ENCODE results near the gene PLEKHA6.

Gene PLEKHA6

DNA sequence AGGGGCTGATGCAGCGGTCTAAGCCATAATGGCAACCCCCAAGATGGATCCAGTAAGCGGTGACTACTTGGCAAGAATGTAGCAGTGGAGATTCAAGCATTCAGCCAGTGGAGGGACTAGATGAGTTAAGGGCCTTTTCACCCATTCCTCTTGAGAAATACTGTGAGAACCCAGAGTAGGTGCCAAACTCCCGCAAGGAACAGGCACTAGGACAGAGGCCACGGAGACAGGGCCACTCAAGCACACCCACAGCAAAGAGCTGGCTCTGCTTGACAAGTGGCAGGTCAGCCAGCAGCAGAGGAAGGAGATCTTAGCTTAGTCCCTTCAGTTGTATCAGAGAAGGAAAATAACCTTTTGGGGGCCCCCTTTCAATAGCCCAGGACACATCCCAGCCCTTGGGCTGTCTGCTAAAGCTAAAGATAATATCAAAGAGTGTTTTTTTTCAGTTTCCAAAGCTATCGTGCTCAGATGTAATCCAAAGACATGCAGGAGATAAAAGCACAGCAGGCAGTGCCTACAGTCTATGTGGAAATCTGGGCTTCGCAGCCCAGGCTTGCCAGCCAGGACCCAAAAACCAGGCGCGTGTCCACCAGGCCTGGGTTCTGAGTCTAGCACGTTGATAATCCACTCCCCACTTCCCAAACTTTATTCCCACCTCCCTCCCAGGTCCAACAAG lies 83.9 kb downstream of the PLEKHA6 start:
- Histone ChIP-seq H3K9me3 (ENCODE audit: control insufficient read depth, insufficient read depth, low read length) (no peaks in the 10 kb centered on the region), H3K36me3 (ENCODE audit: insufficient read depth, low read length) (no peaks in the 10 kb centered on the region)

DNA sequence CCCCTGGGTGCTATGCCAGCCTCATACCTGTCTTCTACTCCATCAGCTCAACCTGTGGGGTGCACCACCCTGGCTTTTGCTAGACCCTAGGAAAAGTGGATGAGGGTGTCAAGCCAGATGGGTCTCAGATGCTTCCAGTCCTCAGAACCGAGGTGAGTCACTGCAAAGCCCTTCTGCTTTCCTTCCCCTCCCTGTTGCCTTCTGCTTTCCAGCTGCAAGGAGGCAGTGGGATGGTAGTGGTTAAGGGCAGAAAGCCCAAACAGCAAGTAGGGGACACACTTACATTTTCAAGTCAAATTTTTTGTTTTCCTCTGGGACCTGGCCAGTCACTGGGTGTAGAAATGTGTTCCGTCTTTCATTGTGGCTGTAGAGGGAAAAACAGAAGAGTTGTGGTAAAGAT lies 85.3 kb downstream of the PLEKHA6 start:
- Histone ChIP-seq H3K9me3 (ENCODE audit: control insufficient read depth, insufficient read depth, low read length) (no peaks in the 10 kb centered on the region), H3K36me3 (ENCODE audit: insufficient read depth, low read length) (no peaks in the 10 kb centered on the region), H3K9ac (ENCODE audit: low read depth, low read length) (no peak overlapping the region), H3K4me1 (ENCODE audit: insufficient read depth, low read length) (no peaks in the 10 kb centered on the region)

More for the DNA sequence above, 83.9 kb downstream of the PLEKHA6 start:
- H3K4me1 ChIP-seq (ENCODE audit: insufficient read depth, low read length): no peaks in the 10 kb centered on the region
- H3K9ac ChIP-seq (ENCODE audit: low read depth, low read length): no peak overlapping the region

DNA sequence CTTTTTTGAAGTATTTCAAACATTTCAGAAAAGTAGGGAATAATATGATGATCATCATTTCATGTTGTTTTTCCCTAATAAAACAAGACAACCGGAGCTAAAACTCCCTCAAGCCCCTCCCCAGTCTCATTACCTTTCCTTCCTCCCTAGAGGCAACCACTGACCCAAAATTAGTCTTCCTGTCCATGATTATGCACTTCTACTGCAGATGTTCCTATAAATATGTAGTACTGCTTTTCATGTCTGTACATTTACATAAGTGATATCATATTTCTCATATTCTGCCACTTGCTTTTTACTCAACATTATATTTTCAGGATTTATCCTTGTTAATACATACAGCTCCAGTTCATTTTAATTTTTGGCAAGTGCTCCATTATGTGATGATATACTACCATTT lies 87.2 kb downstream of the PLEKHA6 start:
- Histone ChIP-seq H3K4me1 (ENCODE audit: insufficient read depth, low read length) (no peaks in the 10 kb centered on the region), H3K9me3 (ENCODE audit: control insufficient read depth, insufficient read depth, low read length) (no peaks in the 10 kb centered on the region), H3K36me3 (ENCODE audit: insufficient read depth, low read length) (no peaks in the 10 kb centered on the region), H3K9ac (ENCODE audit: low read depth, low read length) (no peak overlapping the region)

DNA sequence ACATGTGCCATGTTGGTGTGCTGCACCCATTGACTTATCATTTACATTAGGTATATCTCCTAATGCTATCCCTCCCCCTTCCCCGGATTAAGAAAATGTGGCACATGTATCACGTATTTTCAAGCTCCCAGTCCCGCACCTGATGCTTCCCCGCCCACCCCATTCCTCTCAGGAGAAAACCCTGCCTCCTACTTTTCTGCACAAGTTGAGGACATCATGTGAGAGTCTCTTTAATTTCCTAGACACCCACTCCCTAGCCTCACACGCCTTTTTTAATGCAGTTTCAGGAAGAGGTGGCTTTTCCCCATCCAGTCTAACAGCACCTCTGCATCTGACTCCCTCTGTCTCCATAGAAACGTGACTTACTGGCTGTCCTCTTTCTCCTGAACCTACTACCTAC lies 87.8 kb downstream of the PLEKHA6 start:
- H3K9ac ChIP-seq (ENCODE audit: low read depth, low read length): no peak overlapping the region
- H3K9me3 ChIP-seq (ENCODE audit: control insufficient read depth, insufficient read depth, low read length): no peaks in the 10 kb centered on the region
- no peaks in the 10 kb centered on the region for H3K36me3 ChIP-seq (ENCODE audit: insufficient read depth, low read length)
- H3K4me1 ChIP-seq (ENCODE audit: insufficient read depth, low read length): no peaks in the 10 kb centered on the region

DNA sequence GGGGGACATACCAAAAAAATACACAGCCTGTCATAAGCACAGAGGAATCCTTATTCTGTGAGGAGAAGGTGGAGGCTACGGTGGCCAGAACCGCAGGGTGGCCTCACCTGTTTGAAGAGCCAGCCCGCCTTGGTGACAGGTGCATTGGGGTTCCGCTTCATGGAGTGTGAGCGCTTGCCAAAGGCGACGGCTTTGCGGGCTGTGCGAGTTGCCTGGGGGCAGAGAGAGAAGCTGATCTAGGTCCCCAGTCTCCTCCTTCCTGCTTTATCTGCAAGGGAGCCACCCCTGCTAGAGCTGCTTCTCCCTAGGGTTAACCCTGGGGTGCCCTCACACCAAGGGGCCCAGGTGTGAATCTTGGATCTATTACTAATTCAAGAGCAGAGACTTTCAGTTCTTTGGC lies 91.6 kb downstream of the PLEKHA6 start:
- Histone ChIP-seq H3K9me3 (ENCODE audit: control insufficient read depth, insufficient read depth, low read length) (no peaks in the 10 kb centered on the region), H3K4me1 (ENCODE audit: insufficient read depth, low read length) (no peaks in the 10 kb centered on the region), H3K9ac (ENCODE audit: low read depth, low read length) (no peak overlapping the region), H3K36me3 (ENCODE audit: insufficient read depth, low read length) (no peaks in the 10 kb centered on the region)

DNA sequence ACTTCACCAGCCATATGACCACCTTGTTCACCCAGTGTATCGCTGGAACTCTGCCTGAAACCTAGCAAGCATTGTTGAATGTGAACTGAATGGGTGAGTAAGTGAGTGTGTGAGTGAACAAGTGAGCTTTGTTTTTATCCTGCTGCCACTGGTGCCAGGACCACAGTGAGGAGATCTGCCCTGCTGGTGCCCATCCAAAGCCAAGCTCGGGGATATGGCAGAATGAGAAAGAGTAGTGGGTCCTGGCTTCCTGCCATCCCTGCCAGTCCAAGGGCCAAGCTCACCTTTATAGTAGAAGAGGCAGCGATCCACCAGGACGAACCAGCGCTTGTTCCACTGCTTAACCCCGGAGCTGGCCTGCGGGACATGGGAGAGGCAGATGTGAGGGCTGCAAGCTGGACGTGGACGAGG lies 92.5 kb downstream of the PLEKHA6 start:
- Histone ChIP-seq H3K9ac (ENCODE audit: low read depth, low read length) (no peak overlapping the region), H3K4me1 (ENCODE audit: insufficient read depth, low read length) (no peaks in the 10 kb centered on the region)

GRCh38 chr1:204266504-204267034 lies 93.2 kb downstream of the PLEKHA6 start:
- no peaks in the 10 kb centered on the region for H3K9me3 ChIP-seq (ENCODE audit: control insufficient read depth, insufficient read depth, low read length)
- no peaks in the 10 kb centered on the region for H3K36me3 ChIP-seq (ENCODE audit: insufficient read depth, low read length)
- no peaks in the 10 kb centered on the region for H3K4me1 ChIP-seq (ENCODE audit: insufficient read depth, low read length)
- no peak overlapping the region for H3K9ac ChIP-seq (ENCODE audit: low read depth, low read length)

More for the DNA sequence above, 92.5 kb downstream of the PLEKHA6 start:
- Histone ChIP-seq H3K36me3 (ENCODE audit: insufficient read depth, low read length) (no peaks in the 10 kb centered on the region), H3K9me3 (ENCODE audit: control insufficient read depth, insufficient read depth, low read length) (no peaks in the 10 kb centered on the region)

GRCh38 chr1:204265665-204266064 lies 94.1 kb downstream of the PLEKHA6 start:
- H3K36me3 ChIP-seq (ENCODE audit: insufficient read depth, low read length): no peaks in the 10 kb centered on the region
- no peaks in the 10 kb centered on the region for H3K4me1 ChIP-seq (ENCODE audit: insufficient read depth, low read length)
- H3K9me3 ChIP-seq (ENCODE audit: control insufficient read depth, insufficient read depth, low read length): no peaks in the 10 kb centered on the region
- H3K9ac ChIP-seq (ENCODE audit: low read depth, low read length): no peak overlapping the region

GRCh38 chr1:204264805-204265204 lies 94.9 kb downstream of the PLEKHA6 start:
- no peaks in the 10 kb centered on the region for H3K36me3 ChIP-seq (ENCODE audit: insufficient read depth, low read length)
- no peaks in the 10 kb centered on the region for H3K9me3 ChIP-seq (ENCODE audit: control insufficient read depth, insufficient read depth, low read length)
- H3K9ac ChIP-seq (ENCODE audit: low read depth, low read length): no peak overlapping the region
- H3K4me1 ChIP-seq (ENCODE audit: insufficient read depth, low read length): no peaks in the 10 kb centered on the region

- Histone ChIP-seq H3K9me3 (ENCODE audit: control insufficient read depth, insufficient read depth, low read length) (no peaks in the 10 kb centered on the region), H3K4me1 (ENCODE audit: insufficient read depth, low read length) (no peaks in the 10 kb centered on the region), H3K36me3 (ENCODE audit: insufficient read depth, low read length) (no peaks in the 10 kb centered on the region), H3K9ac (ENCODE audit: low read depth, low read length) (no peak overlapping the region)
These were observed 96.3 kb downstream of the PLEKHA6 start for GRCh38 chr1:204263254-204263910.

- Histone ChIP-seq H3K4me1 (ENCODE audit: insufficient read depth, low read length) (no peaks in the 10 kb centered on the region), H3K36me3 (ENCODE audit: insufficient read depth, low read length) (no peaks in the 10 kb centered on the region), H3K9ac (ENCODE audit: low read depth, low read length) (no peak overlapping the region), H3K9me3 (ENCODE audit: control insufficient read depth, insufficient read depth, low read length) (no peaks in the 10 kb centered on the region)
These were observed 97.0 kb downstream of the PLEKHA6 start for GRCh38 chr1:204262506-204263253.

DNA sequence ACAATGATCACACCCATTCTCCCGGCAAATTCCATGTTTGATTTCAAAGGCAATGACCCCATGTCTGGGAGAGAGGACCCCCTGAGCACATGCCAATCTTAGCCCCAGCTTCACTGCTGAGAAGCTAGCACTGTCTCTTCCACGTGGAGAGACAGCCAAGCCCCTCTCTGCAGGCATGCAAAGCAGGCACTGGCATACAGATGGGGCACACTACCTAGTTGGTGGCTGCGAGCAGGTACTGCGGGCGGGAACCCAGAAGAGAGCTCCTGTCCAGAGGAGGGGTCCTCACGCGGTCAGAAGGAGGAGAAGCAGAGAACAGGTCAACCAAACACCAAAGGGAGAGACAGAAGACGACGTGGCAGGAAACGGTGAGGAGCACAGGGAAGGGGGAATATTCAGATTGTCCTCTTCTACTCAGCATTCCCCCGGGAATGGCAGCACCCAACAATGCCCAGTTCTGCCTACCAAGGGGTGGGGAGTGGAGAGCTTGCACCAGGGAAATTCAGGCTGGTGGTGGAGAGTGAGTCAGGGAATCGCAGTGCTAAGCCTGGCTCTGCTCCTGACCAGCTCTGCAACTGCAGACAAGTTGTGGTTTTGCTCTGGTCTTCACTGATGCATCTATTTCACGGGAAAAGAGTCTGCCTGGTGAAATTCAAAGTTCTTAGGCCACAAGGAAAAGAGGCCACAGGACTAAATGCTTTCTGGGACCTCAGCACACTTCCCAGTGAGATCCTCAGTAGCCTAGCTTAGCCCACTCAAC lies 97.8 kb downstream of the PLEKHA6 start:
- Histone ChIP-seq H3K36me3 (ENCODE audit: insufficient read depth, low read length) (no peaks in the 10 kb centered on the region), H3K9ac (ENCODE audit: low read depth, low read length) (no peak overlapping the region), H3K4me1 (ENCODE audit: insufficient read depth, low read length) (no peaks in the 10 kb centered on the region), H3K9me3 (ENCODE audit: control insufficient read depth, insufficient read depth, low read length) (no peaks in the 10 kb centered on the region)

DNA sequence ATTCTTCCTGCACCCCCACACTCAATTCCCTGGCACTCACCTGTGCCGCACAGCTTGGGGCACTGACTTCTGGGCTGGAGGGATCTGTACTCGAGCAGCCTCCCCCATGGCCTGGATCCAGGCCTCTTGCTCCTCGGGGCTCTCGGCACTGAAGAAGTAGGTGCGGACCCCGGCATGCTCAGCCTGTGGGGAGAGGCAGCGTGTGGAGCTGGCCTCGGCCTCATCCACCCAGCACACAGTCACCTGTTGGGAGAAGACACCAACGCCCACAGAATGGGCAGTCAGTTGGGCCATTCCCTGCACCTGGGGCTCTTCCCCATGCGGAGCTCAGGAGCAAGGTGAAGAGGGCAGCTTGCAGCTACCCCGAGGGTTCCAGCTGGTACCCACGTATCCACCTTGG lies 98.5 kb downstream of the PLEKHA6 start:
- H3K4me1 ChIP-seq (ENCODE audit: insufficient read depth, low read length): peaks cover 4% of the 10 kb centered on the region
- H3K9ac ChIP-seq (ENCODE audit: low read depth, low read length): no peak overlapping the region
- no peaks in the 10 kb centered on the region for H3K9me3 ChIP-seq (ENCODE audit: control insufficient read depth, insufficient read depth, low read length)

DNA sequence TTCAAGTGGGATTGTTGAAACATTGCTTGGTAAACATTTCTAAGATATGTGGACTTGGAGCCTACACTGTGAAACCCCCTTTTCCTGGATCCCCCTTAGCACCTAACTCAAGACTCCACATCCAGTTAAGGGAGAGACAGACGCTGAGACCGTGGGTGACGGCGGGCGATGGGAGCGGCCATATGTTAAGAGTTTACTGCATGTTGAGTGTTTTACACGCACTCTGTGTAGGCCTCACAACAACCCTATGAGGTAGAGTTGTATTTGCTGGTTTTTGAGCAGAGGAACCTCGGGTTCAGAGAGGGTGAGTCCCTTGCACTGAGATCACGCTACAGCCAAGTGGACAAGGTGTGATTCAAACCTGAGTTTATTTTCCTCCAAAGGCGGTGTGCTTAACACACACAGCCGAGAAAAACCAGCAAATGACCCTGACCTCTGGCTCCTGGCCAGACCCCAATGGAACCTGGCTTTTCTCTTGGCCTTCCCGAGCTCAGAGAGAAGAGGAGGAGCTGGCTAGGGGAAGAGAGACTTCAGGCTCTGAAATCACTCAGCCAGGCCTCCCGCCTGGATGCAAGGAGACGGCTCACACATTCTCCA lies 99.0 kb downstream of the PLEKHA6 start:
- H3K36me3 ChIP-seq (ENCODE audit: insufficient read depth, low read length): no peaks in the 10 kb centered on the region
- H3K4me1 ChIP-seq (ENCODE audit: insufficient read depth, low read length): peaks cover 9% of the 10 kb centered on the region
- no peak overlapping the region for H3K9ac ChIP-seq (ENCODE audit: low read depth, low read length)
- H3K9me3 ChIP-seq (ENCODE audit: control insufficient read depth, insufficient read depth, low read length): no peaks in the 10 kb centered on the region

More for the DNA sequence above, 98.5 kb downstream of the PLEKHA6 start:
- no peaks in the 10 kb centered on the region for H3K36me3 ChIP-seq (ENCODE audit: insufficient read depth, low read length)

Measured in ES-I3 (cell line).